ENCODE results near the gene FARP1.

FARP1 gene

DNA sequence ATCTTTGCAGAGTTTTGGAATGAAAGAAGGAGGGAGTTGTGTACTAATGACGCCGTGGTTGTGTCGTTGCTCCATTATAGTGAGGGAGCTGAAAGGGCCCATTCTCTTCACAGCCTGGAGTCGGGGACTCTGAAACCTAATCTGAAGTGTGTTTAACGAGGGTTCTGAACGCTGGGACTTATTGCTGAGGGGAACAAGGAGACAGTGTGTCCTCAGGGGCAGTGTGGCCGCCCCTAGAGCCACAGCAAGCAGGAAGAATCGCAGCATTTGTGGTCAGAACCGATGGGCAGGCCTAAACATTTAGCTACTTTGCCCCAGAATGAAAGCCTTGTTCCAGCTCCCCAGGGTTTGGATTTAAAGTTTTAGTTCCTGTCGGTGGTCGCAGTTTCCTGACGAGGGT is 190.6 kb downstream of the FARP1 start:
- H3K4me1 ChIP-seq (ENCODE audit: control insufficient read depth, low read length), result no peaks in the 10 kb centered on the region
- TF ChIP-seq, protein P1, sequence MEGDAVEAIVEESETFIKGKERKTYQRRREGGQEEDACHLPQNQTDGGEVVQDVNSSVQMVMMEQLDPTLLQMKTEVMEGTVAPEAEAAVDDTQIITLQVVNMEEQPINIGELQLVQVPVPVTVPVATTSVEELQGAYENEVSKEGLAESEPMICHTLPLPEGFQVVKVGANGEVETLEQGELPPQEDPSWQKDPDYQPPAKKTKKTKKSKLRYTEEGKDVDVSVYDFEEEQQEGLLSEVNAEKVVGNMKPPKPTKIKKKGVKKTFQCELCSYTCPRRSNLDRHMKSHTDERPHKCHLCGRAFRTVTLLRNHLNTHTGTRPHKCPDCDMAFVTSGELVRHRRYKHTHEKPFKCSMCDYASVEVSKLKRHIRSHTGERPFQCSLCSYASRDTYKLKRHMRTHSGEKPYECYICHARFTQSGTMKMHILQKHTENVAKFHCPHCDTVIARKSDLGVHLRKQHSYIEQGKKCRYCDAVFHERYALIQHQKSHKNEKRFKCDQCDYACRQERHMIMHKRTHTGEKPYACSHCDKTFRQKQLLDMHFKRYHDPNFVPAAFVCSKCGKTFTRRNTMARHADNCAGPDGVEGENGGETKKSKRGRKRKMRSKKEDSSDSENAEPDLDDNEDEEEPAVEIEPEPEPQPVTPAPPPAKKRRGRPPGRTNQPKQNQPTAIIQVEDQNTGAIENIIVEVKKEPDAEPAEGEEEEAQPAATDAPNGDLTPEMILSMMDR (IDR thresholded peaks at IDR 0.05; ENCODE audit: low read depth, low read length, poor library complexity, severe bottlenecking), result no peak
- no peak for TF ChIP-seq EZH2phosphoT487 (IDR thresholded peaks at IDR 0.05; ENCODE audit: borderline replicate concordance, low read length)
- H3K9me2 ChIP-seq (replicated peaks; ENCODE audit: control insufficient read depth, low read length), result no peaks in the 10 kb centered on the region
- H3K79me2 ChIP-seq (ENCODE audit: control insufficient read depth, low read length), result no peaks in the 10 kb centered on the region
- H3K36me3 ChIP-seq (ENCODE audit: control insufficient read depth, low read length), result no peaks in the 10 kb centered on the region
- no peak overlapping the region for H3K4me3 ChIP-seq (ENCODE audit: low read length)
- no peaks in the 10 kb centered on the region for H3K27me3 ChIP-seq (ENCODE audit: control insufficient read depth, low read length)
- H3F3A ChIP-seq (ENCODE audit: control insufficient read depth, insufficient read depth), result no peaks in the 10 kb centered on the region
- no peaks in the 10 kb centered on the region for H4K20me1 ChIP-seq (ENCODE audit: control insufficient read depth, insufficient read depth, low read depth, low read length)
- H3K27ac ChIP-seq (ENCODE audit: low read depth, low read length), result no peak overlapping the region
- no peaks in the 10 kb centered on the region for H3K9me3 ChIP-seq (ENCODE audit: control insufficient read depth, insufficient read depth, low read length)
- no peak overlapping the region for H3K4me2 ChIP-seq (ENCODE audit: low read length)

DNA sequence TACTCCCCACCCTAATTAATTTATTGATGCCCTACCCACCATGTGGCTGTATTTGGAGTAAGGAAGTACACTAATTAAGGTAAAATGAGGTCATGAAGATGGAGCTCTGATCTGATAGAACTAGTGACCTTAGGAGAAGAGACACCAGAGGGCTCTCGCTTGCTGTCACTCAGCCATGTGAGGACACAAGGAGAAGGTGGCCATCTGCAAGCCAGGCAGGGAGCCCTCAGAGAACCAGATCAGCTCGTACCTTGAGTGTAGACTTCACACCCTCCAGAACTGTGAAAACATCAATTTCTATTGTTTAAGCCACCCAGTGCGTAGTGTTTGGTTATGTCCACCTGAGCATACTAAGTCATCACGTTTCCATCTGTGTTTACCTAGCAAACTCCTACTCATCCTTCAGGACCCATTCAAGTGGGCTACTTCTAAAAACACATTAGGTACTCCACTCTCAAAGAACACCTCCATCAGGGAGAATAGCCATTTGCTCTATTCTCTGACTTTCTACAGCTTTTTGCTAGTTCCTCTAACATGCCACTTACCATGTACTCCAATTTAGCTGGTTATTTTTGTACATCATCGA is 191.8 kb downstream of the FARP1 start:
- Histone ChIP-seq H4K20me1 (ENCODE audit: control insufficient read depth, insufficient read depth, low read depth, low read length) (no peaks in the 10 kb centered on the region), H3K79me2 (ENCODE audit: control insufficient read depth, low read length) (no peaks in the 10 kb centered on the region), H3K9me2 (replicated peaks; ENCODE audit: control insufficient read depth, low read length) (no peaks in the 10 kb centered on the region), H3F3A (ENCODE audit: control insufficient read depth, insufficient read depth) (no peaks in the 10 kb centered on the region), H3K36me3 (ENCODE audit: control insufficient read depth, low read length) (no peaks in the 10 kb centered on the region), H3K27me3 (ENCODE audit: control insufficient read depth, low read length) (no peaks in the 10 kb centered on the region), H3K4me1 (ENCODE audit: control insufficient read depth, low read length) (no peaks in the 10 kb centered on the region), H3K4me2 (ENCODE audit: low read length) (no peak overlapping the region), H3K9me3 (ENCODE audit: control insufficient read depth, insufficient read depth, low read length) (no peaks in the 10 kb centered on the region), H3K4me3 (ENCODE audit: low read length) (no peak overlapping the region), H3K27ac (ENCODE audit: low read depth, low read length) (no peak overlapping the region)
- TF ChIP-seq EZH2phosphoT487 (IDR thresholded peaks at IDR 0.05; ENCODE audit: borderline replicate concordance, low read length), result no peak
- TF ChIP-seq, protein P1 (IDR thresholded peaks at IDR 0.05; ENCODE audit: low read depth, low read length, poor library complexity, severe bottlenecking), result no peak

DNA sequence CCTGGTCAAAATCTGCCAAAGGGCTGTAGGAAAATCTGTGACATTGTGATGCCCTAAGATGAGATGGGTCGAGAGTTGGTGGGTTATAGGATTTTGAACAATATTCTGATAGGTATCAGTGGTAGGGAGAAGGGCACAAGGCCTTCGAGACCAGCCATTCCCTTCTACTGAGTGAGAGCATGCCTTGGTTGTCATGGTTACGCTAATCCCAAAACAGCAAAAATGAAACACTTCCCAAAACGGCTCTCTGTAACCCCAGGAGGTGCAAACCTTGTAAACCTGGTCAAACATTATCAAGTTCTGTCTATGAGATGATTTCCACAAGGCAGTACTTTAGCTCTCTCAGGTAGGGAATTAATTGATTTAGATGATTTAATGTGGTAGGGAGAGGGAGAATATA is 192.8 kb downstream of the FARP1 start:
- Histone ChIP-seq H3K36me3 (ENCODE audit: control insufficient read depth, low read length) (no peaks in the 10 kb centered on the region), H3F3A (ENCODE audit: control insufficient read depth, insufficient read depth) (no peaks in the 10 kb centered on the region), H4K20me1 (ENCODE audit: control insufficient read depth, insufficient read depth, low read depth, low read length) (no peaks in the 10 kb centered on the region), H3K27ac (ENCODE audit: low read depth, low read length) (no peak overlapping the region), H3K79me2 (ENCODE audit: control insufficient read depth, low read length) (no peaks in the 10 kb centered on the region), H3K9me3 (ENCODE audit: control insufficient read depth, insufficient read depth, low read length) (no peaks in the 10 kb centered on the region), H3K4me1 (ENCODE audit: control insufficient read depth, low read length) (no peaks in the 10 kb centered on the region), H3K9me2 (replicated peaks; ENCODE audit: control insufficient read depth, low read length) (no peaks in the 10 kb centered on the region), H3K4me3 (ENCODE audit: low read length) (no peak overlapping the region), H3K4me2 (ENCODE audit: low read length) (no peak overlapping the region), H3K27me3 (ENCODE audit: control insufficient read depth, low read length) (no peaks in the 10 kb centered on the region)
- TF ChIP-seq, protein P1 (IDR thresholded peaks at IDR 0.05; ENCODE audit: low read depth, low read length, poor library complexity, severe bottlenecking), result no peak
- TF ChIP-seq EZH2phosphoT487 (IDR thresholded peaks at IDR 0.05; ENCODE audit: borderline replicate concordance, low read length), result no peak

All from DOHH2 (cell line).